HG03039 (cell line): ENCODE data around the gene AGA.

Source experiments
- ATAC-seq: cut with Tn5 transposase; IDR thresholded peaks from one replicate; pipeline ENCODE4 v1.9.1; 2021; ENCODE audit warnings: mild to moderate bottlenecking, moderate library complexity; ENCODE audit not compliant: unreplicated experiment

Gene AGA

DNA sequence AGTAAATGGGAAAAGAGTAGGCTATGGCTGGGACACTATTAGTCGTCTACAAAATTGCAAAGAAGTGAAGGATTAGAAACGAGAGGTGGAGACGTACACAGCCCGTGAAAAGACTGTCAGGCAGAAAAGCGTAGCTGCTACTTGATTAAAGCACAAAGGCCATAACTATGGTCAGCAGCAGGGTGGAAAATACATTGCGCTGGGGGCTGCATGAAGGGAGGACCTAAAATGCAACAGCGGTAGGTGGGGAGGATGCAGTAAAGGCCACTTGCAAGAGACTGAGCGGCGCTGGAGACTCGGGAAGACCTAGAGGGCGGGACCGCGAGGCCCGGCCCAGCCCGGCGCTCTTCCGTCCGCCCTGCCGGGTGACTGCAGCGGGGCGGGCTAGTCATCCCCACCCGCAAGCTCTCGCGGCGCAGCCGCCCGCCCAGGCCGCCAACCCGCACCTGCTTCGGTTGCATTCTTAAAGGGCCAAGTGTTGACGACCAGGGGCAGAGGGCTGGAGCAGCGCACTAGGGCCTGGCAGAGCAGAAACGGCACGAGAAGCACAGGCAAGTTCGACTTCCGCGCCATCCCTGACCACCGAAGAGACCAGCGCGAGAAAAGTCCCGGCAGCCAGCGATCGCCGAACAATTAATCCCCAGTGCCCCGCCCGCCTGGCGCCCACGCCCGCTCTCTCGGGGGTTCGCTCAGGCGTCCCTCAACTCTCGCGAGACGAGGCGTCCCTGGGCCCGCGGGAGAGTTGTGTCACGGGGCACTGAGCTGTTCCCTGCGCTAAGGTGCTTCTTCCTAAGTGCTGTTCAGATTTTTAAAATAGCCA, at the start of gene AGA:
AGA (minus strand) TSS at position 635 of the 820 bp plus-strand sequence; CDS start at position 573, 62 bp downstream.
- peak; percentile 90 for ATAC-seq

DNA sequence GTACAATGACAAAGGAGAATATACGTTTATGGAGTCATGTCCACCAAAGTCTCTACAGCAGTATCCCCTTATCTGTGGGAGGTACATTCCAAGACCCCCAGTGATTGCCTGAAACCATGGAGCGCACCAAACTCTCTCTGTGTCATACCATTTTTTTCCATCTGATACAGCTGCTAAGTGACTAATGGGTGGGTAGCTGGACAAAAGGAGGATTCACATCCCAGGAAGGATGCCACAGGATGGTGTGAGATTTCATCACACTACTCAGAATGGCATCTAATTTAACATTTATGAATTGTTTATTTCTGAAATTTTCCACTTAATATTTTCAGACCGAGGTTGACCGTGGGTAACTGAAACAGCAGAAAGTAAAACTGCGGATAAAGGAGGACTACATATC, 49.8 kb upstream of the AGA start:
- no peak for ATAC-seq

DNA sequence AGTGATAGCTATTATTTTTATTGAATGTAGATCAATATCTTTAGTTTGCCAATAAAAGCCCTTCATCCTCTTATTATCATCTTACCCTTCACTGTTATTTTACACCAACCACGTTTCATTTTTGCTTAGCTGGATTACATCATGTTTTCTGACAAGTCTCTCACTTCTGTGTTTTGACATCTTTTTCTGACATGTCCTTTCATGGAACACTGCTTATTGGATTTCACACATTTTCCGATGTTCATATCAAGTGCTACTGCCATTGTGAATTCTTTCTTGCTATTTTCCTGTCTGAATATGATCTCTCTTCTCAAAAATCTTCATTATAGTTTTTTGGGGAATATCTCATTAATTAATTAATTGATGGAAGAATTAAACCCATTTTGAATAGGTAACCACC, 48.5 kb upstream of the AGA start:
- no peak for ATAC-seq

DNA sequence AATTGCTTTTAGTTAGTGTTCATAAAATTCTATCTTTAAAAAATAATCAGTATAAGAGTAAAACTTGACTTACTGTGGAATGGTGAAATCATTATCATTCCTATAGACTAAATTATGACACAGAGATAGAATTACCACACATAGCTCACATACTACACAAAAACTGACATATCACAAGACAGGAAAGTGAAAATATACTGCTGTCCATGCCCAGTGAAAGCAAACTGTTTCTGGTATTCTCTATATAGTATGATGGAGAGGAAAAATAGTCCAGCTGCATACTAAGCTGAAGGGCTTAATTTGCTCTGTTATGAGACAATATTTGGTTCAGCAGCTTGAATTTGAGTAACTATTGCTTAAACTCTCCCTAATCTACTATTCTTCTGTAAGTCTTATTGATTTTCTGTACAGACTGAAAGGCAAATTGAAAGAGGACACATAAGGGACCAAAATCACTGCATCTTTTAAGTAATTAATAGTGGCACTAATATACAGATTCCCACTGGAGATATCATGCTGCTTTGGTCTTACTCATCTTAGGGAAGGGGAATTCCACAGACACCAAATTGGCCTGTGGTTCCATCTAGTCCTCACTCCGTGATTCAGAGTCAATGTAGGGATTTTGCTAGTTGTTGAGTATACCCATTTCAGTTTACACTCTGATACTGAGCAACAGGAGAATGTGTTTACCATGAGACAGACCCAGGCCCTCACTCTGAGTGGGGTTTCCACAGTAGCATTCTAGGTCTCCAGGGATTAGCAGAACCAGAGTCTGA, 47.4 kb upstream of the AGA start:
- no peak for ATAC-seq

DNA sequence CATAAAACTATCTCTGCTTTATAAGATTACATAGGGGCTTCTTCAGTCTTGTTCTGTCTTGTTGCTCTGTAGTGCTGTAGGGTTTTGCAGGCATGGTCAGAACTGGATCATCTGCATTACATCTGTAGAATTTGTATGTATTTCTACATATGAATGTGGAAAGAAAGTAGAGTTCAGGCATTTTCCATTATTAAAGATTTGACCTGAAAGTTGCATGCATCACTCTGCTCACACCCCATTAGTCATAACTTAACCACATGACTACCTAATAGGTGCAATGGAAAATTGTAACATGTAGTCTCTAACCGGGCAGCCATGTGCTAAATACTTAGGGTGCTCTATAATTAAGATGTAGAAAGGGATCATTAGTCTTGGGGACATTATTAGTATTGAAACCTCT, 45.7 kb upstream of the AGA start:
- no peak for ATAC-seq

DNA sequence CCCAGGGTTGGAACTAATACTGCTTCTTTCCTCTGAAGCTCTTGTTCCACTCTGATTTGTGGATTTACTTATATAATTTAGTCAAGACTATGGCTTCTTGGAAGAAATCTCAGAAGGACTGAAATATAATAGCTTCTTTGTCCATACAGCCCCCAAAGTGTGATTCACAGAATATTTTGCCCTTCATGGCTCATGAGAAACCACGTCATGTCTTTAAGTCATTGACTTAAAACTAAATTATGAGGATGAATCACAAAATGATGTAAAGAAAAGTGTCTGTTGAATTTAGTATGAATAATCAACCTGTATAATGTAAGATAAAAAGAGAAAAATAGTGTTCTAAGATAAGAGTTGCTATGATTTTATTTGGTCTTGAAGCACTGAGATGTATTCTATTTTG, 43.3 kb upstream of the AGA start:
- ATAC-seq: no peak

DNA sequence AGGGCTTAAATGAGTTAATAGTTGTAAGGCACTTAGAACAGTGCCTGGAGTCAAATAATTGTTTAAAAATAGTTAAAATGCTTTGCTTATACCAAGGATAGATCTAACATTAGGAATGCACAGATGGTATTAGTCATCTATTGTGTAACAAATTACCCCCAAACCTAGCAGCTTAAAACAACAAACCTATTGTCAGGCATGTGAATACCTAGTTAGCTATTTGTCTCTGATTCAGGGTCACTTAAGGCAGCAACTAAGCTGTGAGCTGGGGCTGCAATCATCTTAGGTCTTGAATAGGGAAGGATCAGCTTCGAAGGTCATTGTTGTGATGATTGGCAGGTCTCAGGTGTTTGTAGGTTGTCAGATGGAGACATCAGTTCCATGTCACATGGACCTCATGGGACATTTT, 42.4 kb upstream of the AGA start:
- no peak for ATAC-seq

DNA sequence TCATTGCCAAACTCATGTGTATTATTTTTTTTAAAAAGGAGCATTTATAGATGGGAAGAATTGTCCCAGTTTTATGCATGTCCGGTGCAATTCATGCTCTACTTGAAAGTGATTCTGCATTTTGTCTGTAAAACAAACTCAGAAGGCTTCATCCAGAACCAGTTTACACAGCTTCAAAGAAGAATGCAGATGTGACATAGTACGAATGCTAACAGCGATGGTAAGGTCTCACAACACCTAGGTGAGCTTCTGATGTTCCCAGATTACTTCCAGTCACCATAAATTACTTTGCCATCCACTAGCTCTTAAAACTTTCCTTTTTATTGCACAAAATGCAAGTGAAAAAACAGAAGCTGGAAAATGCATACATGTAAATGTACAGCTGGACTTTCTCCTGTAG, 41.5 kb upstream of the AGA start:
- ATAC-seq: no peak

DNA sequence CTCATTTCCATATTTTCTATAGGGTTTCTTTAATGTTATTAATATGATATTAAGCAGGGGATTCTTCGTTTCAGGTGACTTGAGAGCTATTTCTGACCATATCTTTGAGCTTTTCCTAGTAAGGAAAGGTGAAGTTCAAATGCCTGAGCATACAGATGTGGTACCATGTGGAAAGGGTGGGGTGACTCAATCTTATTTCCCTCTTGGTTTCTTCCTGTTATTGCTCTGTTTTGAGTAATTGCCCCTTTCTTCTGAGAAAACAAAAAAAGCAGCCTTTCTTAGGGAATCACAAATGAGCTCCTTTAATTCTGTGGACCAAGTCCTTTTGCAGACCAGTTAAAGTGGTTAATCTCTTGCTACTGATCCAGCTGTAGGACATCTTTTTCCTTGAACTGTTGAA, 41.0 kb upstream of the AGA start:
- ATAC-seq: no peak

DNA sequence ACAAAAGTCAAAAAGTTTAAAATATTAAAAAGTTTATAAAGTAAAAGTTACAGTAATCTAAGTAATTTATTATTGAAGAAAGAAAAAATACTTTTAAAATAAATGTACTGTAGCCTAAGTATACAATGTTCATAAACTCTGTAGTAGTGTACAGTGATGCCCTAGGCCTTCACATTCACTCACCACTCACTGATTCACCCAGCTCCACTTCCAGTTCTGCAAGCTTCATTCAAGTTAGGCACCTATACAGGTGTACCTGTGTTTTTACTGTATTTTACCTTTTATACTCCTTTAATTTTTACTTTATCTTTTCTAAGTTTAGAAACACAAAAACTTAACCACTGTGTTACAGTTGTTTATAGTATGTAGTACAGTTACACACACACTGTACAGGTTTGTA, 40.1 kb upstream of the AGA start:
- ATAC-seq: no peak

DNA sequence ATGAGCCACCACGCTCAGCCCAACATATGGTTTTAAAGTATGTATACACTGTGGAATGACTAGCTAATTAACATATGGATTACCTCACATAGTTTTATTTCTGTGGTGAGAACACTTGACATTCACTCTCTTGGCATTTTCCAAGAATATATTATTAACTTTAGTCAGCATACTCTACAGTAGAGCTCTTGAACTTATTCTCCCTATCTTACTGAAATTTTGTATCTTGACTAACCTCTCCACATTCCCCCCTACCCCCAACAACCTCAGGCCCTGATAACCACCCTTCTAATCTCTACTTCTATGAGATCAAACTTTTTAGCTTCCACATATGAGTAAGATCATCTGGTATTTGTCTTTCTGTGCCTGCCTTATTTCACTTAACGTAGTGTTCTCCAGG, 38.6 kb upstream of the AGA start:
- ATAC-seq: no peak

DNA sequence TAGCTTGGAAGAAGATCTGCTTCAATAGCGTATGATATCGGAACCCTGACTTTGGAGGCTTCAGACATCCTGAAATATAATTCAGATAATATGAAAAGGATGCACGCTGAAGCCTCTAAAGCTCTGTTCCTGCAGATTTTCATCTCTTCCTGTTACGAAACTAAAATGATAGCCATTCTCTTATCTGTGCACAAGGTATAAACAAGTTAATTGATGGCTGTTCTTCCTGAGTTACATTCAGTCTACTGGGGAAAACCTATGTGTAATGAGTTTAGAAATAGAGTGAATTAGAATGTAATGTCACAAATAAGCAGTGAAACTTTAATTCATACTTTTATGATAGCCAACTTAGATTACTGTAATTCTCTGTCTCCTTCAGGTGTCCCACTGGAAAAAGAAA, 36.8 kb upstream of the AGA start:
- no peak for ATAC-seq

DNA sequence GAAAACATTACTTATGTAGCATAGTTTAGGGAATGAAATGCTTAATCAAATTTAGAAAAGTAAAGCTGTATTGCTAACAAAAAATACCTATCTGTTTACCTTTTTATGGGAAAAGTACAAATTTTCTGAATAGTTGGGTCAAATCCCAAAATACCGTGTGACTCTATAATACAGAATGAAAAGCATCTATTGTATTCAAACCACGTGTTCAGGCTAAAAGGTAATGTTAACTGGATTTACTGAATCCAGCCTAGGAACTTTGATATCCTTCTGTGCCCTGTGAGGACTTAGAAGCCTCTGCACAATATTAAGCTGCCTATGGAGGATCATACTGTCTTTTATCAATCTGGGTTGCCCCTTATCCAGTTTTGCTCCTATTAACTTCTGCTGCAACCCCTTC, 36.3 kb upstream of the AGA start:
- no peak for ATAC-seq

DNA sequence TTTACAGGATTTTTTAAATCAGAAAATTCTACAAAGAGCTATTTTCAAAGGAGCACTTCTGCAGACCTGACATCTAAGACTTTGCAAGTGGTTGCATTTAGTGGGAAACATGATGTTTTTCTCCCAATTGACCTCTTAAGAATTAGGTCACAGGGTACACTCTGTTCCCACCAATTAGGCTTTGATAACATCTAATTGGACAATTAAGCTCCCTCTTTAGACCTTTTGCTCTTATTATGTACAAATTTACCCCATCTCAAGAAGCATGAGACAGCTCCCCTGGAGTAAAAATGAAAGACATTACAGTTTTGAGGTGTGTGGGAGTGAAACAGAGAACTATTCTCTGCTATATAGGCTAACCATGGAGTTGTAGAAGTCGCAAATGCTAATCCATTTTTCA, 31.8 kb upstream of the AGA start:
- ATAC-seq: no peak

DNA sequence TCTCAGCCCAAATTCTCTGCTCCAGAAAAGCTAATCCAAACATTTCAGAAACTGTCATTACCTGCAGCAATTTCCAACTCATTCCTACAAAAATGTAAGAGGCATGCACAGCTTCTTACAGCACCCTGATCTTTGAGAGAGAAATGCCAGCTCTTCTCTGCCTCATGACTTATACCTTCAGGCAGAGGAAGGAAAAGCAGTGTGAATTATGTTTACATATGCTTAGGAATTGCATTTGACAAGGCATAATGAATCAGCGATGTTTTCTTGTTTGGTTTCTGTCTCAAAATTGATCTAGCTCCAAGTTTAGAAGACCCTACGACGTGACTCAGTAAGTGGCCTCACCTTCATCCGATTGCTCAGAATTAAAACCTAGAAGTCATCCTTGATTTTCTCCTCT, 21.8 kb upstream of the AGA start:
- no peak for ATAC-seq

DNA sequence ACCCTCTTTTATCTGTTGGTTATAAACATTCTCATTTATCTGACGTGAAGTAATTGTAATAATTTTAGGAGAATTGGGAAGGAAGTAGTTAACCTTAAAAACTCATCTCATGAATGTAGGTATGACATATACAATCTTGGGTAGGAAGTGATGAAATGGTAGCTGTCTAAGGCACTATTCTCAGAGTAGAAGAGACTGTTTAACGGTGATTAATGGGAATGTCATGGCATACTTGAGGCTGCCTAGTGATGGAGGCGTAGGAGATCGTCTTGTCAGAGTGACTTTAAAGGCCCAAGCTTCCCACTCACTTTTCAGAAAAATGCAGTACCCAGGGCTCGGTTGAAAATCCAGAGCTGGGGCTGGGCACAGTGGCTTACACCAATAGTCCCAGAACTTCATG, 19.4 kb upstream of the AGA start:
- no peak for ATAC-seq

DNA sequence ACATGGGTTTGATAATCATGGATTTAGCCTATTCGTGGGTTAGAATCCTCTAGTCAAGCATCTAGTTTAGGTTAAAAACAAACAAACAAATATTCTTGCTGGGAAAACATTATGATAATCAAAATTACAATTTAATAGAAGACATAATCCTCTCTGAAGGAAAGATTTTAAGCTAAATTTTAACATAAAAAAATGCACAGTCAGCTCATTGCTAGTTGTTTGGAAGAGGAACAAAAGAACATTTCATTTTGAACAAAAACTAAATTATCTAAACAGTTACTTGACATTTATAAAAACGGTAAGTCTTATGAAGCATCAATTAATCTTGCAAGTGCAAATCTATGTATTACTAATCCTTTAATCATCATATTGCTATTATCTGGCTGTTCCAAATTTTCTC, 18.2 kb upstream of the AGA start:
- no peak for ATAC-seq

DNA sequence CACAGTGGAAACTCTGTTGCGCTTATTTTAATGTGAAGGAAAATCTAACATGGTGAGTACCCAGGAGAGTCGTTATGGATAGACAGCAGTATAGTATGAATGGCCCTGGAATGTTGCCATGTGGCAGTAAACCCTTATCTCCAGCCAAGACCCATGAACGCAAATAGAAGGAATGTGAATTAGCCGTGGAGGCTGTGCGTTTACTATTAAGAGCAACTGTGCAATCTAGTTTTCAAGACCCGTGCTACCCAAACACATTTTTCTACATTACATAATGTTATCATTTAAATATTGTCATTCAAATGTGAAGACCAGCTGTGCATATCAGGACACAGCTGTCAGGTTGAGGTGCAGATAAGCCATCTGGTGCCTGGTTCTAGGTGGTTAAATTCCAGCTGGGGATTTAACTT, 13.3 kb upstream of the AGA start:
- ATAC-seq: no peak

DNA sequence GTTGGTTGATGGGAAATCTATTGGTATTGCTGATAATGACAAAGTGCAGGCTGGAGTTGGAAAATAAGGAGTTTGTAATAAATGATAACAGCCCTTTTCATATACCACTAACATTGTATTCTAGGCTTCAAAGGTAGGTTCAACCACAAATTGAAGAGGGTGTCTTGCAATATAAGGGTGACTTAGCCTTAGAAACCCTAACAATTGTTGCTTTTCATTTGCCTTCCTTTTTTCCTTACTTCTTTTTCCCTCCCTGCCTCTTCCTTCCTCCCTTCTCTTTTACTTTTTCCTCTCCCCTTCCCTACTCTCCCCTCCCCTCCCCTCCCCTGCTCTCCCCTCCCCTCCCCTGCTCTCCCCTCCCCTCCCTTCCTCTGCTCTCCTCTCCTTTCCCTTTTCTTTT, 10.9 kb upstream of the AGA start:
- ATAC-seq: no peak

DNA sequence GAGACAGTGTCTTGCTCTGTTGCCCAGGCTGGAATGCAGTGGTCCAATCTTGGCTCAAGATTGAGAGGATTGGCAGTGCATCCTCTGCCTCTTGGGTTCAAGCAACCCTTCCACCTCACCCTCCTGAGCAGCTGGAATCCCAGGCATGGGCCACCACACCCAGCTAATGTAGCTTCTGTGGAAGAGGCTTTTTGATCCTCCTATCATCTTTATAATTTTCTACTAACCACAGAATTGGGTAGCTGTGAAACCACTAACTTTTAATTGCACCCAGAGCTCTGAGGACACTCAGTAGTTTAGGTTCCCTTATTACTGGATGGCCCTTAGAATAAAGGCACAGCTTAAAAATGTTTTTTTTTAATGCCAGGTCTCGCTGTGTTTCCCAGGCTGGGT, 8.9 kb upstream of the AGA start:
- ATAC-seq: no peak

DNA sequence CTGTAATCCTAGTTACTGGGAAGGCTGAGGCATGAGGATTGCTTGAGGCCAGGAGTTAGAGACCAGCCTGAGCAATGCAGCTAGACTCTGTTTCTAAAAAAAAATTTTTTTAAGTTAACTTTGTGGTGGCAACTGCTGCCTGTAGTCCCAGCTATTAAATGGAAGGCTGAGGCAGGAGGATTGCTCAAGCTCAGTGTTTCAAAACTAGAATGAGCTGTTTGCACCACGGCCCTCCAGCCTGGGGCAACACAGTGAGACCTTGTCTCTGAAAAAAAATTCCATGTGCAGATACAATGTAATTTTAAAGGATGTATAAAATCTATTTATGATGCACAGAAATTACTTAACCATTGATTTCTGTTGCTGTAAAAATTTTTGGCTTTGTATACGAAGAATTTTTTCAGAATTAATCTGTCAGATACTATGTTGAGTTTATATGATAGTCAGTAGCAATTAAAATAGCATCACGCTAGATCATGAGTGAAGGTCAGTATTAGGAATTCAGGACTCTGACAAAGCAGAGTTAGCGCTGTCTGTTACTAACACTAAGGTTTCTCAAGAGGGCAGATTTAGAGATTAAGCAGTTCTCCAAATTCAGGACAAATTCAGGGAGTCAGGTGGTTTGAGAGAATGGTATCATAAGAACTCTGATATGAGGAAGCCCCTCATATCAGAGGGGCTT, 8.3 kb upstream of the AGA start:
- ATAC-seq: no peak

DNA sequence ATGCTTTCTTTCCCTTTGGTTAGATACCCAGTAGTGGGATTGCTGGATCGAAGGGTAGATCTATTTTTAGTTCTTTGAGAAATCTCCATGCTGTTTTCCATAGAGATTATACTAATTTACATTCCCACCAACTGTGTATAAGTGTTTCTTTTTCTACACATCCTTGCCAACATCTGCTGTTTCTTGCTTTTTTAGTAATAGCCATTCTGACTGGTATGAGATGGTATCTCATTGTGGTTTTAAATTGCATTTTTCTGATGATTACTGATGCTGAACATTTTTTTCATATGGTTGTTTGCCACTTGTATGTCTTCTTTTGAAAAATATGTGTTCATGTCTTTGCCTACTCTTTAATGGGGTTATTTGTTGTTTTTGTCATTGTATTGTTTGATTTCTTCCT, 6.6 kb upstream of the AGA start:
- ATAC-seq: no peak
